H1 (cell line): ENCODE measurements around the gene GPR156. TPM values are rescaled to one million over a fixed set of nuclear protein-coding genes. Genes with fewer than 3 reads are reported as not detected.

Source experiments
- CTCF ChIA-PET: fragments of 300-600 bp; sonication (Branson Sonifier 250); formaldehyde crosslinking; loops from one replicate; lab custom pipeline; 2021; ENCODE audit not compliant: partially characterized antibody; lab: Charles Lee
- POLR2A ChIA-PET: fragments of 300-600 bp; sonication (Branson Sonifier 250); formaldehyde crosslinking; loops from one replicate; lab custom pipeline; 2021; ENCODE audit warnings: inconsistent platforms; ENCODE audit not compliant: partially characterized antibody; lab: Charles Lee
- DNase-seq, 2 experiments: peaks; one replicate each; pipeline versions ENCODE4 v3.0.0 to v3.0.0-alpha.2; 2010 to 2022; ENCODE audit warnings: low spot score in 2 of 2, low read depth in 1 of 2, mixed read lengths in 1 of 2
- FAIRE-seq: peaks from 2 replicates; lab custom pipeline; 2011; peaks lifted over from hg19 to GRCh38; lab: Jason Lieb, UNC
- H2AFZ ChIP-seq: 2 replicates; pipeline ENCODE4 v1.8.1; 2012; ENCODE audit warnings: low read length, inconsistent platforms
- H2AK5ac ChIP-seq: 2 replicates; pipeline ENCODE4 v1.6.1; 2013; ENCODE audit warnings: low read depth, low read length
- H2BK120ac ChIP-seq: replicated peaks from 2 replicates; pipeline ENCODE3; 2013; ENCODE audit warnings: low read depth, low read length, inconsistent platforms
- H2BK12ac ChIP-seq: 2 replicates; pipeline ENCODE4 v1.6.1; 2013; ENCODE audit warnings: low read depth, low read length
- H2BK15ac ChIP-seq: 2 replicates; pipeline ENCODE4 v1.6.1; 2013; ENCODE audit warnings: low read length
- H2BK20ac ChIP-seq: 2 replicates; pipeline ENCODE4 v1.6.1; 2013; ENCODE audit warnings: low read length
- H2BK5ac ChIP-seq: 2 replicates; pipeline ENCODE4 v1.6.1; 2013; ENCODE audit warnings: low read depth, low read length
- H3K14ac ChIP-seq: 2 replicates; pipeline ENCODE4 v1.6.1; 2013; ENCODE audit warnings: inconsistent platforms; ENCODE audit not compliant: insufficient read length
- H3K18ac ChIP-seq: 2 replicates; pipeline ENCODE4 v1.6.1; 2013; ENCODE audit warnings: low read length; ENCODE audit errors: extremely low read depth
- H3K23ac ChIP-seq: 2 replicates; pipeline ENCODE4 v1.6.1; 2013; ENCODE audit warnings: inconsistent platforms; ENCODE audit not compliant: insufficient read length
- H3K23me2 ChIP-seq: 2 replicates; pipeline ENCODE4 v1.6.1; 2013; ENCODE audit warnings: low read depth, low read length
- H3K27ac ChIP-seq: 2 replicates; pipeline ENCODE4 v1.6.1; 2011; ENCODE audit warnings: low read depth, low read length, inconsistent platforms
- H3K27me3 ChIP-seq, 4 experiments: replicated peaks in 1 of 4; 1 replicate in 1 of 4; 2 replicates in 3 of 4; pipeline versions ENCODE4 v1.6.1 to v1.8.1; 2011 to 2013; ENCODE audit warnings: low read length in 3 of 4, mild to moderate bottlenecking in 3 of 4, inconsistent platforms in 2 of 4, mixed read lengths in 2 of 4, moderate library complexity in 1 of 4; ENCODE audit not compliant: control insufficient read depth in 3 of 4, insufficient read depth in 3 of 4; ENCODE audit errors: extremely low read depth in 1 of 4
- H3K36me3 ChIP-seq, 4 experiments: 2 replicates each; pipeline versions ENCODE4 v1.6.1 to v1.8.1; 2011 to 2013; ENCODE audit warnings: mild to moderate bottlenecking in 4 of 4, low read length in 3 of 4, moderate library complexity in 2 of 4, control low read depth in 1 of 4, inconsistent platforms in 1 of 4; ENCODE audit not compliant: insufficient read depth in 4 of 4, control insufficient read depth in 2 of 4
- H3K4ac ChIP-seq: replicated peaks from 2 replicates; pipeline ENCODE3; 2013; ENCODE audit warnings: low read length, low read depth, mixed read lengths, inconsistent platforms; ENCODE audit not compliant: insufficient read length
- H3K4me1 ChIP-seq, 4 experiments: replicated peaks in 1 of 4; 1 replicate in 1 of 4; 2 replicates in 3 of 4; pipeline versions ENCODE4 v1.6.1 to v1.8.1; 2011 to 2013; ENCODE audit warnings: low read length in 3 of 4, inconsistent platforms in 2 of 4, mixed read lengths in 1 of 4; ENCODE audit not compliant: insufficient read depth in 4 of 4, control insufficient read depth in 3 of 4
- H3K4me2 ChIP-seq, 2 experiments: 2 replicates each; pipeline versions ENCODE4 v1.6.1 to v1.8.1; 2011 to 2013; ENCODE audit warnings: low read depth in 2 of 2, low read length in 2 of 2, control low read depth in 1 of 2, inconsistent platforms in 1 of 2, mild to moderate bottlenecking in 1 of 2; ENCODE audit not compliant: insufficient read depth in 1 of 2
- H3K4me3 ChIP-seq, 4 experiments: fragments of 200-600, 300-600 bp in 1 of 4; sonication (generic), shearing (Covaris generic), sonication (Bioruptor Twin) in 1 of 4; 2 replicates each; pipeline versions ENCODE4 v1.5.1 to v1.8.1; 2011 to 2016; ENCODE audit warnings: low read length in 4 of 4, low read depth in 3 of 4, control low read depth in 2 of 4, inconsistent platforms in 2 of 4, mild to moderate bottlenecking in 2 of 4, mixed read lengths in 1 of 4, moderate library complexity in 1 of 4; ENCODE audit not compliant: insufficient read depth in 2 of 4; ENCODE audit errors: extremely low read depth in 1 of 4
- H3K56ac ChIP-seq: replicated peaks from 2 replicates; pipeline ENCODE3; 2013; ENCODE audit warnings: low read depth, mild to moderate bottlenecking, mixed read lengths, low read length, inconsistent platforms; ENCODE audit not compliant: insufficient read length
- H3K79me1 ChIP-seq: 2 replicates; pipeline ENCODE4 v1.6.1; 2013; ENCODE audit warnings: low read depth, low read length, control low read depth
- H3K79me2 ChIP-seq, 2 experiments: 2 replicates each; pipeline versions ENCODE4 v1.6.1 to v1.8.1; 2012 to 2013; ENCODE audit warnings: low read length in 2 of 2, mild to moderate bottlenecking in 2 of 2, inconsistent platforms in 1 of 2; ENCODE audit not compliant: insufficient read depth in 2 of 2, control insufficient read depth in 1 of 2
- H3K9ac ChIP-seq, 4 experiments: replicated peaks in 1 of 4; 1 replicate in 1 of 4; 2 replicates in 3 of 4; pipeline versions ENCODE4 v1.6.1 to v1.8.1; 2011 to 2013; ENCODE audit warnings: low read depth in 3 of 4, low read length in 3 of 4, control low read depth in 2 of 4, mild to moderate bottlenecking in 2 of 4, moderate library complexity in 2 of 4, inconsistent platforms in 1 of 4; ENCODE audit errors: extremely low read depth in 1 of 4
- H3K9me3 ChIP-seq, 2 experiments: 2 replicates each; pipeline versions ENCODE4 v1.6.1 to v1.8.1; 2012 to 2013; ENCODE audit warnings: mild to moderate bottlenecking in 2 of 2, moderate library complexity in 2 of 2, control low read depth in 1 of 2, inconsistent platforms in 1 of 2, low read depth in 1 of 2, low read length in 1 of 2, mixed read lengths in 1 of 2; ENCODE audit not compliant: insufficient read depth in 2 of 2
- H4K20me1 ChIP-seq, 2 experiments: replicated peaks in 1 of 2; 2 replicates each; pipeline versions ENCODE3 to v1.8.1; 2011 to 2013; ENCODE audit warnings: inconsistent platforms in 2 of 2, low read length in 2 of 2, mild to moderate bottlenecking in 1 of 2; ENCODE audit not compliant: insufficient read depth in 2 of 2, control insufficient read depth in 1 of 2
- H4K5ac ChIP-seq: 2 replicates; pipeline ENCODE4 v1.6.1; 2013; ENCODE audit warnings: low read length, low read depth, mixed read lengths, inconsistent platforms; ENCODE audit not compliant: insufficient read length
- H4K8ac ChIP-seq: 2 replicates; pipeline ENCODE4 v1.8.0; 2013; ENCODE audit warnings: mild to moderate bottlenecking, moderate library complexity, low read length, inconsistent platforms; ENCODE audit not compliant: insufficient read depth; ENCODE audit errors: extremely low read depth
- H4K91ac ChIP-seq: replicated peaks from 2 replicates; pipeline ENCODE3; 2013; ENCODE audit warnings: low read length, mixed read lengths, inconsistent platforms; ENCODE audit not compliant: insufficient read length
- ATF2 ChIP-seq: IDR thresholded peaks from 2 replicates; pipeline ENCODE4 v1.6.1; 2012; ENCODE audit warnings: low read length, inconsistent platforms
- CHD1 ChIP-seq: IDR thresholded peaks from 2 replicates; pipeline ENCODE4 v1.6.1; 2012; ENCODE audit warnings: low read depth, low read length, improper control_type of control experiment
- CTCF ChIP-seq, 3 experiments: IDR thresholded peaks; 1 replicate in 2 of 3; 2 replicates in 1 of 3; pipeline versions ENCODE4 v1.5.1 to v1.6.1; 2011; ENCODE audit warnings: low read length in 3 of 3, mild to moderate bottlenecking in 3 of 3, inconsistent platforms in 2 of 3, low read depth in 1 of 3, moderate library complexity in 1 of 3; ENCODE audit not compliant: insufficient read depth in 1 of 3; ENCODE audit errors: control extremely low read depth in 1 of 3
- HDAC2 ChIP-seq, 2 experiments: fragments of 300-600 bp in 1 of 2; sonication (generic) in 1 of 2; IDR thresholded peaks; 2 replicates each; pipeline ENCODE4 v1.6.1; 2011 to 2012; ENCODE audit warnings: low read depth in 2 of 2, low read length in 2 of 2, mild to moderate bottlenecking in 2 of 2, moderate library complexity in 2 of 2, borderline replicate concordance in 1 of 2, inconsistent platforms in 1 of 2
- NRF1 ChIP-seq: IDR thresholded peaks from 2 replicates; pipeline ENCODE4 v1.6.1; 2011; ENCODE audit warnings: mild to moderate bottlenecking, low read depth, low read length, improper control_type of control experiment
- RBBP5 ChIP-seq: IDR thresholded peaks from 2 replicates; pipeline ENCODE4 v1.7.1; 2012; ENCODE audit warnings: low read depth, mild to moderate bottlenecking, inconsistent platforms, low read length, moderate library complexity, borderline replicate concordance
- SAP30 ChIP-seq: fragments of 300-600 bp; sonication (generic); IDR thresholded peaks from 2 replicates; pipeline ENCODE4 v1.7.1; 2012; ENCODE audit warnings: low read length, moderate library complexity, mild to moderate bottlenecking, inconsistent platforms; ENCODE audit not compliant: insufficient read depth, insufficient replicate concordance
- SIRT6 ChIP-seq: IDR thresholded peaks from one replicate; pipeline ENCODE4 v1.7.1; 2012; ENCODE audit warnings: low read length, inconsistent platforms
- SUZ12 ChIP-seq: fragments of 200-600 bp; sonication (generic); IDR thresholded peaks from 2 replicates; pipeline ENCODE4 v1.6.1; 2012; ENCODE audit warnings: mild to moderate bottlenecking, inconsistent platforms, low read length, moderate library complexity, mixed read lengths
- WGBS, 2 experiments: shearing (Covaris generic) in 1 of 2; methylation state at CpG; one replicate each; pipeline versions ENCODE4 v1.1.6 to v1.1.7; 2013 to 2015; ENCODE audit warnings: low lambda C conversion rate in 2 of 2, mixed read lengths in 2 of 2, inconsistent platforms in 1 of 2, low coverage in 1 of 2, missing lambda C conversion rate in 1 of 2; ENCODE audit not compliant: insufficient replicate concordance in 2 of 2, insufficient coverage in 1 of 2, insufficient read length in 1 of 2; ENCODE audit errors: extremely low coverage in 1 of 2, missing lambda C conversion rate in 1 of 2; 5-methylcytosine and 5-hydroxymethylcytosine counted together
- polyA plus RNA-seq, 7 experiments: library from polyadenylated mRNA; depleted of rRNA in 3 of 7; stranded (reverse) in 5 of 7; unstranded in 2 of 7; fragments of >200 nt in 5 of 7; fragments of 200-250 nt in 2 of 7; gene quantifications; 1 replicate in 5 of 7; 2 replicates in 1 of 7; 4 replicates in 1 of 7; pipeline versions ENCODE4 v1.2.1 to v1.2.3, GENCODE V29; 2011 to 2013; ENCODE audit warnings: missing spikeins in 2 of 7, mixed read lengths in 2 of 7
- total RNA-seq: library from RNA; stranded (reverse); fragmentation: NEBNext Ultra II Directional; extraction: Animal tissue kit (Norgen Biotek cat#: 25700); gene quantifications from 2 replicates; pipeline ENCODE4 v1.2.1, GENCODE V29; 2021

Gene GPR156
- total and polyA plus RNA-seq, 2 of the 8 experiments (the other 6 are each of a cell fraction or from before 2014, with no cell fraction given) = 1.6 to 1.8 TPM

- ChIA-PET POLR2A (interaction anchor here (1.4 kb wide), 1 partner anchor 9 kb away, joined by 3 read pairs; no protein-coding TSS in a partner anchor), CTCF (interaction anchor here (0.6 to 1.2 kb wide), 2 partner anchors 9 to 11 kb away, joined by 3 read pairs; no protein-coding TSS in a partner anchor)
- H4K20me1 ChIP-seq = no peaks in the 10 kb centered on the region
- TF ChIP-seq SIRT6 = no peak
- no peak for TF ChIP-seq SAP30
- no peak for TF ChIP-seq RBBP5
- no peak for TF ChIP-seq CTCF (IDR thresholded peaks at IDR 0.05; ENCODE audit: control extremely low read depth in 1 of 3, insufficient read depth in 1 of 3, low read depth in 1 of 3, low read length in 3 of 3)
- no peak for TF ChIP-seq CHD1
- TF ChIP-seq SUZ12 = no peak
- TF ChIP-seq NRF1 = no peak
- no peak for TF ChIP-seq ATF2
- TF ChIP-seq HDAC2 (IDR thresholded peaks at IDR 0.05; ENCODE audit: borderline replicate concordance in 1 of 2, low read depth in 2 of 2, low read length in 2 of 2) = no peak
Observed at GRCh38 chr3:120139140-120139539, 145.9 kb downstream of the GPR156 start.

More at GRCh38 chr3:120139140-120139539, 145.9 kb downstream of the GPR156 start:
- no peak overlapping the region for H3K23ac ChIP-seq
- H4K5ac ChIP-seq = no peak overlapping the region
- no peak overlapping the region for H4K8ac ChIP-seq
- no peak overlapping the region for H2BK12ac ChIP-seq
- no peaks in the 10 kb centered on the region for H3K23me2 ChIP-seq
- no peaks in the 10 kb centered on the region for H3K4me1 ChIP-seq
- no peak overlapping the region for H3K18ac ChIP-seq
- no peak overlapping the region for H2AFZ ChIP-seq
- no peak overlapping the region for H2AK5ac ChIP-seq
- H3K36me3 ChIP-seq = peaks cover 0 to 6% (median 0%) of the 10 kb centered on the region in 4 experiments; a peak in 1 of 8 replicates
- no peak overlapping the region for H3K9ac ChIP-seq
- no peak overlapping the region for H3K56ac ChIP-seq
- H3K9me3 ChIP-seq = peaks cover 0 to 7% of the 10 kb centered on the region in 2 experiments; a peak in 1 of 4 replicates
- FAIRE-seq (no peak), DNase-seq (no peak)
- H3K4me2 ChIP-seq = no peak overlapping the region
- no peak overlapping the region for H2BK20ac ChIP-seq
- no peak overlapping the region for H3K14ac ChIP-seq
- no peaks in the 10 kb centered on the region for H3K79me1 ChIP-seq
- WGBS, 2 experiments = 93% methylated on average over 4 of the region's 4 CpGs; no CpG with 5 or more reads in 1 of the 2 experiments
- no peak overlapping the region for H3K4me3 ChIP-seq
- H3K79me2 ChIP-seq = no peaks in the 10 kb centered on the region
- no peak overlapping the region for H4K91ac ChIP-seq
- no peak overlapping the region for H3K4ac ChIP-seq
- H3K27ac ChIP-seq = no peak overlapping the region
- H2BK120ac ChIP-seq = no peak overlapping the region
- no peak overlapping the region for H2BK5ac ChIP-seq
- H3K27me3 ChIP-seq = no peaks in the 10 kb centered on the region
- no peak overlapping the region for H2BK15ac ChIP-seq
